Renal cortical epithelial cell (primary cell): ENCODE data around the gene AP3B2. TPM values are rescaled to one million over a fixed set of nuclear protein-coding genes. Genes with fewer than 3 reads are reported as not detected.
"Not testable (repeated sequence)": the region's sequence is repeated elsewhere in the genome, so short reads cannot be mapped to it uniquely, and the experiment has no call there.

ENCODE experiments used
- DNase-seq: peaks from one replicate; pipeline ENCODE4 v3.0.0-alpha.2; 2011; ENCODE audit warnings: low read depth
- total RNA-seq: library from RNA; depleted of rRNA; stranded (reverse); fragments of >200 nt; gene quantifications from 2 replicates; pipeline ENCODE4 v1.2.3, GENCODE V29; 2014

The AP3B2 gene
- total RNA-seq, result 0.17 and 1.5 TPM in 2 replicates

DNA sequence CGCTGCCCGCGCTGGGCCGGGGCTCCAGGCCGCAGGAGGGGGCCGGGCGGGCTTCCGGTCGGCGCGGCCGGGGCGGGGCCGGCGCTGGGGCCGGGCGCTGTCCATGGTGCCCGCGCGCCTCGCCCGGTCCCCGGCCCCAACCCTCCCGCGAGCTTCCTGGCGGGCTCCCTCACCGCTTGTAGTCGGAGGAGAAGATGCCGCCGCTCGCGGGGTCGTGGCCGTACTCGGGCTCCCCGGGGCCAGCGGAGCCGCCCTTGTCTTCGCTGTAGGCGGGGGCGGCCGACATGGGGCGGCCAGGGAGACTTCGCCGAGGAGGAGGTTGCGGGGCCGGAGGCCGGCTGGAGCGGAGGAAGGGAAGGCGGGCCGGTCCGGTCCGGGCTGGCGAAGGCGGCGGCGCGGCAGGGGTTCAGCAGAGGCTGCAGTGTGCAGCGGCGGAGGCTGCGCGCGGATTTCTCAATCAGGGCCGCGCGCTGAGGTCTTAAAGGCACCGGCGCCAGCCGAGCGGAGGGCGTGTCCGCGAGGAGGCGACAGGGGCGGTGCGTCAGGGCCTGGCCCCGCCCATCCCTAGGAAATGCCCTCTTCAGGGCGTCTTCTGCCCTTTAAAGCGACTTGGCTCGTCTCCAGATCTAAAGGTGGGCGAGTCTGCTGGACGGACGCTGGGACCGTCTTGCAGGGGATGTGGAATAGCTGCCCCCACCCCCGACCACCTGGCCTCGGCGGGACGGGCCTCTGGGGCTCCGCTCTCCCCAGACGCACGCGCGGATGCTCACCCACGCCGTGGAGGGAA, at the start of gene AP3B2:
Gene AP3B2, minus strand, starts transcription at position 455 of the 787 bp plus-strand sequence. Its CDS starts 169 bp downstream, at position 286.
- peak; percentile 45 for DNase-seq

- DNase-seq, result no peak
Measured at GRCh38 chr15:82751308-82751707, 41.6 kb upstream of the AP3B2 start.

DNA sequence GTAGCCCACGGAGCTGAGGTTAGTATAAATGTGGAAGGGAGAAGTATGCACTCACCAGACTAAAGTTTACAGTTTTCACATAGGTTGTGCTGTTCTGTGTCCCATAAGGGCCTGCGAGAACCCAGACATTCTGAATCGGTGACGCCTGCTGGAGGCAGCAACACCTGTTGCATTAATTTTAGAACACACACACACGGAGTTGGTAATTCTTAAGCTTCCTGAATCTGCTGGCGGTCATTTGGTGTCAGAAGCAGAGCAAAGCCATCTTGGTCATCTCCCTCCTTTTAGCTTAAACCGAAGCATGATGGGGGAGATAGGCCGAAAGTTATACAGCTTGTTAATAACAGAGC, 41.1 kb upstream of the AP3B2 start:
- DNase-seq, result peak; percentile 36

DNA sequence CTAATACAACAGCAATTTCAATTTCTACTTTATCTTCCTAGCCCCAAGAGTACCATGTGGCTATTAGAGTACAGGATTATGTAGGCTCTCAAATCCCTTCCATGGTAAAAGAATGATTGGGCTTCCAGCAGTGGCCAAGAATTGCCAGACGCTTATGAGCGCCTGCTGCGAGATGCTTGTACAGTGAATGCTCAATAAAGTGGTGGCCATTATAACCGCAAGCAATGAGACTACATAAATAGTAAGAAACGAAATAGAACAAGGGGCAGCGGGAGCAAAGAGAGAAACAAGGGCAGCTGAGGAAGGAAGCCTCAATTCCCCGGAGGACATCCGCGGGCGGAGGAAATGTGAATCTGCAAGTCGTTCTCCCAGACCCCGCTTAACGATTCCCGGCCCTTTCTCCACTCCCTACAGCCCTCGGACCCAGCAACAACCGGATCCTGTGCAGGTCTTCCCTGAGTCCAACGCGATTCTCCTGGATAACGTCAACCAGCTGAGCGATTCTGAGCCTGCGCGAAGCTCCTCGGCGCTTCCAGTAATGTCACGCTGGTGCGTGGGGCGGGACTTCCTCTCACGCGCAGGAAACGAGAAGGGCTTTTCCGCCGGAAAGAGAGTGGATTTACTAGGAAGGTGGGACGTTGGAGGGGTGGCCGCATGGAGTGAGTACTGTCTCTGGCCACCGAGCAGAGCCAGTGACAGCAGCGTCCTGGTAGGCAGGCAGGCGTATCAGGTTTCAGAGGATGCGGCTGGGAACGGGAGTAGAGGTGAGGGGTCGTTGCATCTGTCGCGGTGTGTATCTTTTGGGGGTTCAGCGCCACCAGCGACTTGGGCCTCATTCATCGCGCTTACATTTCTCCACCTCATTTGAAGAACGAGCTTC, 40.5 kb upstream of the AP3B2 start:
- DNase-seq, result peak; percentile 94

- no peak for DNase-seq
Measured at GRCh38 chr15:82748315-82748714, 38.6 kb upstream of the AP3B2 start.

DNA sequence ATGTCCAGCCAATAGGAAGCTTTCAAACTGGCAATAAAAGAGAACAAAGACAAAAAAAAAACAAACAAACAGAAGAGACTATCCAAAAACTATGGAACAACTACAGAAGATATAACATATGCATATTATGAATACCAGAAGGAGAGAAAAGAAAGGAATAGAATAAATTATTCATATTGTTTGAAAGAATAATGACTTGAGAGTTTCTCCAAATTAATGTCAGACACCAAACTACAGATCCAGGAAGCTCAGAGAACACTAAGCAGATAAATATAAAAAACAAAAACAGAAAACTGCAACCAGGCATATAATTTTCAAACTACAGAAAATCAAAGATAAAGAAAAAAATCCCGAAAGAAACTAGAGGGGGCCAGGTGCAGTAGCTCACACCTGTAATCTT, 34.1 kb upstream of the AP3B2 start:
- no peak for DNase-seq

- peak; percentile 59 for DNase-seq
Measured at GRCh38 chr15:82742134-82742533, 32.5 kb upstream of the AP3B2 start.

- peak; percentile 75 for DNase-seq
Measured at GRCh38 chr15:82739086-82739485, 29.4 kb upstream of the AP3B2 start.

DNA sequence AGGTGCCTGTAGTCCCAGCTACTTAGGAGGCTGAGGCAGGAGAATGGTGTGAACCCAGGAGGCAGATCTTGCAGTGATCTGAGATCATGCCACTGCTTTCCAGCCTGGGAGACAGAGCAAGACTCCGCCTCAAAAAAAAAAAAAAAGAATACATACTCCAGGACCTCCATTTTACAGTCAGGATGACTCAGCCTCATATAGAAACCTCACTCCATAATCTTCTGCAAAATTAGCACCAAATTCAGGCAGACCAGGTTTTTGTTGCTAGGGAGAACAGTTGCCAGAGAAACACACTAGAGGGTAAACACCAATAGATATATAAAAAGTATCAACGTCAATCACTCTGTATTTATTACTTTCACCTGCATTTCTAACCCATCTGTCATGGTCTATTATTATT, 28.3 kb upstream of the AP3B2 start:
- DNase-seq, result no peak

- DNase-seq, result no peak
Measured at GRCh38 chr15:82731527-82731926, 21.9 kb upstream of the AP3B2 start.

- DNase-seq, result no peak
Measured at GRCh38 chr15:82730022-82730530, 20.4 kb upstream of the AP3B2 start.

GRCh38 chr15:82726816-82727215, 17.1 kb upstream of the AP3B2 start:
- no peak for DNase-seq

DNA sequence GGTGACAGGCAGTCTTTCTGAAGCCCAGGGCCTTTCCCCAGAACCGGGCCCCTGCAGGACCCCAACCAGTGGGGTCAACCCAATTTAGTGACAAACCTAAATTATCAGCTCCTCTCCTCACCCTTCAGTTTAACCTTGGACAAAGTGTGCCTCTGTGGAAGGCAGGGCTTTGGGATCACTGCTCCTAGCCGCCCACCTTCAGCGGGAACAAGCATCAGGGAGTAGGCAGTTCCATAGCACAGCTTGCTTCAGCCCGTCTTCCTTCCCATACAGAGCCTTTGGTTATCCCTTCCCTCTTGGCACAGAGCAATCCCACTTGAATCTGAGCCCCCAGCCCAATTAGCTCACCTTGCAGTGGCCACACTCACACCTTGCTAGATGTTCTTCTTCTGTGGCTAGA, 5.3 kb upstream of the AP3B2 start:
- DNase-seq, result no peak

DNA sequence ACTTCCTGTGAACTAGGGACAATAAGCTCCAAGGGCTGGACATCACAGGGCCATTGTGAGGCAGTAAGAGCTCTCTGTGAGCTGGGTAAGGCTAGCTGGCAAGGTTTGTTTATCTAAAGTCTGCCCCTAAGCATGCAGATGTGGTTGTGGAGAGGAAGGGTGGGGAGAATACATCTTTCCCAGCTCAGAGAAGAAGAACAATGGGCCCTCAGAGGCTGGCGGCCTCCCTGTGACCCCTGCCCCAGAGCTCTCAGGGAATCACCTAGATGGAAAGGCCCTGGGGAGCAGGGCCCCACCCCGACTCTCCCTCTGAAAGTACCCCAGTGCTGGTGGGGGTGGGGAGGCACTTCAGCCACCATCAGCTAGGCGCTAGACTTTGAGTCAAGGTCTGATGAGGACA, 4.3 kb upstream of the AP3B2 start:
- DNase-seq, result no peak

- DNase-seq, result no peak
Measured at GRCh38 chr15:82712036-82712435, 2.4 kb upstream of the AP3B2 start.

DNA sequence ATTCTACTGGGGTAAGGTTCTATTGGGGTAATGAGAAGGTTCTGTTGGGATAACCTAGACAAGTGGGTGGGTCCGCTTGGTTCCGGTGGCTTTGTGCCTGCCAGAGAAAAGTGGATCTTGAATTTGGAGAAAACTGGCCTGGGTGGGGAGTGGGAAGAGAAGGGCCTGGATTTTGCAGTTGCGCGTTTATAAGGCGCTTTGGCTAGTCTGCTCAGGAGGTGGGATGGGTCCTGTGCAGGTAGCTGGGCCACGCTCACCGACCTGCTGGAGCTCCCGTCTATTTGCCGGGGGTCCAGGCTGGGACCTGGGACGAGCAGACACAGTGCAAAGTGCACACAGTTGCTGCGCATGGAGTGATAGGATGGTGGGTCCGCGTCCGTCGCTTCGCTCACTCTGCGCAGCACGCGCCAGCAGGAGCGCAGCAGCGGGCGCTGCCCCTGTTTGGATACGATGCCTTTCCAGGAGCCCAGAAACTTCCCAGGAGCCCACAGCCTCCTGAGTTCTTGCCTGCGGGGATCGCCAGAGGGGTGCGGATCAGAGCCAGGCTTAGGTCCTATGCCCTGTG, 1.3 kb upstream of the AP3B2 start:
- DNase-seq, result no peak

- no peak for DNase-seq
Measured at GRCh38 chr15:82710208-82710555, 507 bp upstream of the AP3B2 start.

DNA sequence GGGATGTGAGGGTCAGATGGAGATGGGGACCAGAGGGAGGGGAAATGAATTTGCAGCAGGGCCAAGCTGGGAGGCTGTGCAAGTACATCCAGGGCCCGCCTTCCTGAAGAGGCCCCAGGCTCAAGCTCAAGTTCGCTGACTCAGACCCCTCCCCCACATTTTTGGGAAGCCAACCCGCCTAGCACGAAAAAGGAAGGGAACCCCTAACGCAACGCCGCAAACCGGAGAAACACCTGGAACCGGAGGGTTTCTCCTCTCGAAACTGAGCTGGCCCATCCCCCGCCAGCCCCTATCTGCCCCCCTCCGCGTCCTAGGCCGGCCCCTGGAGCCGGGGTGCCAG, 624 bp downstream of the AP3B2 start:
- DNase-seq, result no peak

DNA sequence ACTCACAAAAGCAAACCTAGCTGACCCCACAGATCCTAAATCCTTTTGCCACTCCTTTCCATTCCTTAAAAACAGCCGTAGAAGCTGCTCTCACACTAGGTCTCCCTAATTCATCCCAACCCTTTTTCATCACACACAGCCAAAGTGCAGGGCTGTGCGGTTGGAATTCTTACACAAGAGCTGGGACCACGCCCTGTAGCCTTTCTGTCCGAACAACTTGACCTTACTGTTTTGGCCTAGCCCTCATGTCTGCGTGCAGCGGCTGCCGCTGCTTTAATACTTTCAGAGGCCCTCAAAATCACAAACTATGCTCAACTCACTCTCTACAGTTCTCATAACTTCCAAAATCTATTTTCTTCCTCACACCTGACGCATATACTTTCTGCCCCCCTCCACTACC, 3.8 kb downstream of the AP3B2 start:
- DNase-seq, result not testable (repeated sequence)

GRCh38 chr15:82699726-82700125, 9.9 kb downstream of the AP3B2 start:
- DNase-seq, result no peak

- DNase-seq, result no peak
Measured at GRCh38 chr15:82698711-82699345, 10.8 kb downstream of the AP3B2 start.

DNA sequence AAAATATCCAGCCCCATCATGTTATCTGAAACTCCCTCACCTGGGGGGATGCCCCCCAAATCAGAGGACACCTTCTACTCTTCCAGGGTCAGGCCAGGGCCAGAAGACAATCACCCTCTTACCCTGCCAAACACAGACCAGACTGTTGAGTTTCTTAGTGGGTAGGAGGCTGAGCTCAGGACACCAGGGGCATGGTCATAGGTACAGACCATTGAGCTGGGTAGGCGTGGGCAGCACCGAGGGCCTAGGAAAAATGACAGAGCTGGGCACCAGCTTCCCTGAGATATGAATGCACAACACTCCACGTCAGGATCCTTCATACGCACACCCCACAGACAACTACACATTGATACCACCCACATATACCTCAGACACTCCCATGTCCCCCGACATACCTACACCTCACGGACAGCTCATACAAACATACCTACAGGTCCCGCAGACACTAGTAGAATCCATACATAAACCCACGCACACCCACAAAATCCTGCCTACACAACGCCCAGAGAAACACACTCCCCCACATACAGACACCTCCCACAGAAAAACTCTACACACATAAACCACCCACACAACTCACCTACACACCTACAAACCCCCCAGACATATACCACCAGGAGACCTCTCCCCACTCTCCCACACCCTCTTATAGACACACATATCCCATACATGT, 11.8 kb downstream of the AP3B2 start:
- DNase-seq, result no peak
